ENCODE results near the gene PLD5.

PLD5 gene

GRCh38 chr1:242524571-242525359 is at the start of gene PLD5:
PLD5 (minus strand) TSS chr1:242524697.
- DNase-seq (ENCODE audit: low spot score) = no peak

- DNase-seq (ENCODE audit: low spot score) = no peak
These were observed 45.4 kb upstream of the PLD5 start for GRCh38 chr1:242569867-242570266.

DNA sequence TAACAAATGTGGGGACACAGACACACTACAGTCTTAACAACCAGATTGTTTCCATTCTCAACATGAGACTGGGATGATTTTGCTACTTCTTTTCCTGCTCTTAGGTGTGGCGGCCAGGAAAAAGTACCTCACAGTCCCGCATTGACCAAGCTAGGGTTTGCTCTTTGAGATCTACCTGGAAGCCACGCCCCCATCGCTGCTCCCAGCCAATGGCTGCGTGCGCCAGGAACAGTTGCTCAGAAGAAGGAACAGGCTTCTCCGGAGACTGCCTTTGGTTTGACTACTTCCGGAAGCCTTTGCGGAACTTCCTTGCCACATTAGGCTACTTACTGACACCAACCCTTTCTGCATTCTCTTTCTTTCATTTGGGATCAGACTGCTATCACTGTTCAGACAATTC is 44.2 kb upstream of the PLD5 start:
- DNase-seq (ENCODE audit: low spot score) = no peak

- no peak for DNase-seq (ENCODE audit: low spot score)
These were observed 43.1 kb upstream of the PLD5 start for GRCh38 chr1:242567596-242567995.

- no peak for DNase-seq (ENCODE audit: low spot score)
These were observed 32.3 kb upstream of the PLD5 start for GRCh38 chr1:242556759-242557158.

- DNase-seq (ENCODE audit: low spot score) = peak; percentile 20
These were observed 31.8 kb upstream of the PLD5 start for GRCh38 chr1:242556276-242556675.

DNA sequence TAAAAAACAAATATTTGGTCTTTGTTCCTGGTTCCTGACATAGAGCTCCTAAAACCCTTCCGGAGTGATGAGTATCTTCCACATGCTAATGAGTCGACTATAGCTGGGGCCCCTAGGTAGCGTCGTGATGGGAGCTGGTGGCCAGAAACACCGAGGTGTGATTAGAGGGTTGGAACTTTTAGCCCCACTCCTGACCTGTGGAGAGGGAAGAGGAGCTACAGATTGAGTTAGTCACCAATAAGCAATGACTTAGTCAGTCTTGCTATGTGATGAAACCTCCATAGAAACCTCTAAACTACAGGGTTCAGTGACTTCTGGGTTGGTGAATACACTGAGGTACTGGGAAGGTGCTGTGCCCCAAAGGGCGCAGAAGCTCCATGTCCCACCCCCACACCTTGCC is 30.1 kb upstream of the PLD5 start:
- DNase-seq (ENCODE audit: low spot score) = no peak

- DNase-seq (ENCODE audit: low spot score) = no peak
These were observed 22.6 kb upstream of the PLD5 start for GRCh38 chr1:242546849-242547729.

DNA sequence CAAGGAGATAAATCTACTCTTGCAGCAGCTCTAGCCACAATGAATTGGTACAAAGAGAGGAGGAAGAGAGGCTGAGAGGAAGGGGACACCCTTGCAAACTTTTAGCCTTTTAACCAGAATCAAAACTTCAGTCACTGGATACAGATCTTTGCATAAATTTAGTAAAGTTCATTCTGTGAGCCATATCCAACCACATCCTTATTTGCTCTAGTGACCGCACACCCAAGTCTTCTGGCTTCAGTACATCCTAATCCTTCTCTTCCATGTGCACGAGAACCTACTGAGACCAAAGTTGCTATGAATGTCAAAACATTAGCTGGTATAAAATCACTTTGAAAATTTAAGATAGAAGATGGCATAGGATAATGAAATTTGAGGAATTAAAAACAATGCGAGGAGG is 21.9 kb upstream of the PLD5 start:
- no peak for DNase-seq (ENCODE audit: low spot score)

DNA sequence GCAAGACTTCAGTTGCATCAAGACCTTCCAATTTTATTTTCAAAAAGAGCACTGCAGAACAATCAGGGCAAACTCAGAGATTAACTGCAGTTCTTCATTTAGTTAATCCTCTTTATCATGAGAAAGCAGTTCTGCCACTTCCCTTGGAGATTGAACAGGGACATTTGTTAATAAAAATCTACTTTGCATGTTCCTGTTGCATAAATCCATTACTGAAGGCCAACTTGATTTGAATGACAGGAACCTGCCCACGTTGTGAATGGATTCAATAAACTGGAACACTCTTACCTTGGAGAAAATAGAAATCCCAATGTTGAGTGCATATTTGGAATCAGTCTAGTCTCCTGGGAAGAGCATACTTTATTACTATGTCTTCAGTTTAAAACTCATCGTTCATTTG is 19.6 kb upstream of the PLD5 start:
- no peak for DNase-seq (ENCODE audit: low spot score)

- DNase-seq (ENCODE audit: low spot score) = no peak
These were observed 17.8 kb upstream of the PLD5 start for GRCh38 chr1:242542271-242542670.

DNA sequence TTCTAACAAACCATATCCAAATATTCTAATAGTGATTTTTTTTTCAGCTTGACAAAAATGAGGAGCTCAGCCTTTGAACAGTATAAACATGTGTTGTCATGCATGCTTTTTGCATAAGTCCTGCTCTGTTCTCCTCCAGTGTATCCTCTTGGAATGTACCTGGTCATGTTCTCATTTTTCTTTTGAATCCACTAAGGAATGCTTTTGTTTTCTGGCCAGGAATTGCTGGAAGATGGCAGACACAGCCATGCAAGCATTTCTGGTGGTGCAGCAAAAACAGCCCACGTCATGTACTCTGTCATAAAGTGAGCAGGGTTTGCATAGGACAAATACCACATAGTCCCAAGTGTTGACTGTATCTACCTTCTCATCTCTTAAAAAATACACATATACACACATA is 11.5 kb upstream of the PLD5 start:
- DNase-seq (ENCODE audit: low spot score) = no peak

DNA sequence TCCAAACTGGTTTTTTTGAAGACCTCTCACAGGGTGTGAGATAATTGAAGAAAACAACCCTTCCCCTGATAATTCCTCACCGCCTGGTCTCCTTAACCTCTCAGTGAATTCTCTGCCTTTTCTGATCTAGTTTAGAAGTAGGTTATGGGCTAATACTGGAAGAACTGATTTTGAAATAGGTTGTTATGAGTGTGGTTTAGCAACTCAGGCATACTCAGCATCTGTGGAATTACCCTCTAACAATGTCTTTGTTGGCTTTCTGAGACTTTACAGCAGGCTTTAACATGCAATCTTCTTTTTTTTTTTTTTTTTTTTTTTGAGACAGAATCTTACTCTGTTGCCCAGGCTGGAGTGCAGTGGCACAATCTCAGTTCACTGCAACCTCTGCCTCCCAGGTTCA is 10.3 kb upstream of the PLD5 start:
- no peak for DNase-seq (ENCODE audit: low spot score)

- DNase-seq (ENCODE audit: low spot score) = peak; percentile 8
These were observed 6.3 kb upstream of the PLD5 start for GRCh38 chr1:242530761-242531160.

- DNase-seq (ENCODE audit: low spot score) = no peak
These were observed 1.3 kb upstream of the PLD5 start for GRCh38 chr1:242525769-242526168.

DNA sequence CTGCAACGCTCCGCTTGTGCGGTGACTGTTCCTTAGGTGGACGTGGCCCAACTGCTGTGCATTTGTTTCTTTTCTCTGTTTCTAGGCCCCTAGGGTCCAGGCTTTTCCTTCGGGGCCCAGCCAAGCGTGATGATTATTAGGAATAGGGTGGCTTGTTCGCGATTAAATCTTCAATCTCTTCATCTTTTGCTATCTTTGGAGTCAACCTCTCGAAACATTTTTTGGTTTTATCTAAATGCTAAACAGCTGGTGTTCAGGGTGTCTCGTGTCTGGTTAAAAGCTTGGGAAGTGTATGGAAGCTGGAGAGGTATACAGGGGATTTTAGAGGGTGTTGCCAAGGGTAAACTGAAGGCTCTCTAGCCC is 844 bp upstream of the PLD5 start:
- no peak for DNase-seq (ENCODE audit: low spot score)

GRCh38 chr1:242523719-242524570 is 552 bp downstream of the PLD5 start:
- DNase-seq (ENCODE audit: low spot score) = no peak

DNA sequence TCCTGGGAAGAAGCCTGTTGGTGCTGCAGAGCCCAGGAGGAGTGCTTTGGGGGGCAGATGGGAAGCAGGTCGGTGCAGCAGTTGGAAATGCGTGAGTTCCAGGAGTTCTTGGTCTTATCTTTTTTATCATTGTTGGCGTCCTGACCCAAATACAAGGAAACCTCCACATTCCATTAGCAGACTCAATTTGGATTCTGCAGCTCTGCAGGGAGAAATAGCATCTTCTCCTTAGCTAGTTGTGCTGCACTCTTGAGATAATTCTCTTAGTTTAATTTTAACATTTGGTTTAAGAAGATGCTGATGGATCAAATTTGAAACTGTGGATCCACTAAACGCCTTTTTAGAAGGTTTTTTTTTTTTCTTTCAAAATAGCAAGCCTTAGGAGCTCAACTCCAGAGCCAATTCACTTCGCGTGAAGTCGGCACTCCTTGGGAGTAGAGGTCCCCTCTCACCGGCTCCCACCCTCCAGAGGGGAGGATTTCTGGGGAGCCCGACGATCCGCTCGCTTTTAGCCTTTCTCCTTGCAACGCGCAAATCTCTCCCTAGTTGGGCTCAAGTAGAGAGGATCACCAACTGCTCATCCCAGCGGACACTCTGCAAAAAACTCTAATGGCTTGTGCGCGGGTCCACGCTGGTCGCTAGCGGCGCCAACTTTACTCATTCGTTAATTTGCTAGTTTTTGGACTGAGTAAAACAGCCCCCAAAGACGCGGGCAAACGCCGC is 1.3 kb downstream of the PLD5 start:
- DNase-seq (ENCODE audit: low spot score) = no peak

- DNase-seq (ENCODE audit: low spot score) = no peak
These were observed 2.1 kb downstream of the PLD5 start for GRCh38 chr1:242522304-242522945.

DNA sequence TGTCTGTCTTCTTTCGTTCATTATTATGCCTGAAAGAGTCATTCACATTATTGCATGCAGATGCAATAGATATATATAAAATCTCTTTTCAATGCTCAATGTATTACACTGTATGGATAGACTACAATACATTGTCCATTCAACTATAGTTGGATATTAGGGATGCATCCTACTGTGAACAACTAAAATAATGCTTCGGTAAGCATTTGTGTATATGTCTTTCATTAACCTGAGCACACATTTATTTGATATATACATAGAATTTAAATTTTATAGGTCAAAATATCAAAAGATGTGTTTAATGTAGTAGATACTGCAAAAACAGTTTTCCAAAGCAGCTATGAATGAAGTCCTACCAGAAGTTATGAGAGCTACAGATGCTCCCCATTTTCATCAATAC is 8.9 kb downstream of the PLD5 start:
- DNase-seq (ENCODE audit: low spot score) = no peak

DNA sequence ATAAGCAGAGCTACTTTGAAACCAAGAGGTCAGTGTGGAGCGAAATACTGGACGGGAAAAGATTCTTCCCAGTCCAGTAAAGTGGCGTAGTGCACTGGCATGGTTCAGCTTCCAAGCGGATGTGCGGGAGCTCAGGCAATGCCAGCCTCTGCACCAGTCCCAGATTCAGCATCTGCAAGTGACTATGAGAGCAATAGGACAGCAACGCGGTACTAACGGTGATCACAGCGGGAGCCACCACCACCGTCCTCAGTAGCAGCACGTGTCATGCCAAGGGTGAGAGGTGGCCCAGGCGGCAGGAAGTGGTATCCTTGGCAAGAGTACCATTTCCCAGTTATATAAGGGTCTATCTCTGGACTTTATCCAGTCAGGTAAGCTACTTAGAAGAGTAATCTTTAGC is 17.8 kb downstream of the PLD5 start:
- no peak for DNase-seq (ENCODE audit: low spot score)

Data from SW480 (cell line).